Right forelimb (tissue), 1 donor: ENCODE results near the gene RILPL2.
"Not testable (repeated sequence)": the region's sequence is repeated elsewhere in the genome, so short reads cannot be mapped to it uniquely, and the experiment has no call there.

Experiments
- DNase-seq: peaks from one replicate; pipeline ENCODE4 v3.0.0-alpha.2; 2018

The RILPL2 gene

DNA sequence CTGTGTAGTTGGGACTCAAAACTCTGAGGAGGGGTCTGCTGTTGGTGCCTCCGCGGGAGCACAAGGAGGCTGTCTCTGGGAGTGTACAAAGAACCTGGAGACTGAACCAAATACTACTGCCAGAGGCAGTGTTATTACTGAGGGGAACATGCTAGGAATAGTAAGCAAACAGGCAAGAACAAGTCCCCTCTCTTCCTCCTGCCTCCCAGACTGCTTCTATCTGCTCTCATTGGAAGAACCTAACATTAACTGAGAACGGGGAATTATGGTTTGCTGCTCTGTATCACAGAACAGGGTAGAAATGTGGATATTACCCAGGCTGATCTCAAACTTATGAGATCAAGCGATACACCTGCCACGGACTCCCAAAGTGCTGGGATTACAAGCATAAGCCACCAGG lies 57.1 kb downstream of the RILPL2 start:
- no peak for DNase-seq

DNA sequence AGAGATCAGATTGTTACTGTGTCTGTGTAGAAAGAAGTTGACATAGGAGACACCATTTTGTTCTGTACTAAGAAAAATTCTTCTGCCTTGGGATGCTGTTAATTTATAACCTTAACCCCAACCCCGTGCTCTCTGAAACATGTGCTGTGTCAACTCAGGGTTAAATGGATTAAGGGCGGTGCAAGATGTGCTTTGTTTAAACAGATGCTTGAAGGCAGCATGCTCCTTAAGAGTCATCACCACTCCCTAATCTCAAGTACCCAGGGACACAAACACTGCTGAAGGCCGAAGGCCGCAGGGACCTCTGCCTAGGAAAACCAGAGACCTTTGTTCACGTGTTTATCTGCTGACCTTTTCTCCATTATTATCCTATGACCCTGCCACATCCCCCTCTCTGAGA lies 64.1 kb downstream of the RILPL2 start:
- not testable (repeated sequence) for DNase-seq

DNA sequence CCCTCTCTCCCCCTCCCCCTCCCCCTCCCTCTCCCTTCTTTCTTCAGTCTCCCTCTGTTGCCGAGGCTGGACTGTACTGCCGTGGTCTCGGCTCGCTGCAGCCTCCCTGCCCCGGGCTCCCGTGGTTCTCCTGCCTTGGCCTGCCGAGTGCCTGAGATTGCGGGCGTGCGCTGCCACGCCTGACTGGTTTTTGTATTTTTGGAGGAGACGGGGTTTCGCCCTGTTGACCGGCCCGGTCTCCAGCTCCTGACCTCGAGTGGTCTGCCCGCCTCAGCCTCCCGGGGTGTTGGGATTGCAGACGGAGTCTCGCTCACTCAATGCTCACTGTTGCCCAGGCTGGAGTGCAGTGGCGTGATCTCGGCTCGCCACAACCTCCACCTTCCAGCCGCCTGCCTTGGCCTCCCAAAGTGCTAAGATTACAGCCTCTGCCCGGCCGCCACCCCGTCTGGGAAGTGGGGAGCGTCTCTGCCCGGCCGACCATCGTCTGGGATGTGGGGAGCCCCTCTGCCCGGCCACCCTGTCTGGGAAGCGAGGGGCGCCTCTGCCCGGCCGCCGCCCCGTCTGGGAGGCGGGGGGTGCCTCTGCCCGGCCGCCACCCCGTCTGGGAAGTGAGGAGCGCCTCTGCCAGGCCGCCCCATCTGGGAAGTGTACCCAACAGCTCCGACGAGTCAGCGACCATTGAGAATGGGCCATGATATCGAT lies 64.7 kb downstream of the RILPL2 start:
- DNase-seq, result not testable (repeated sequence)

DNA sequence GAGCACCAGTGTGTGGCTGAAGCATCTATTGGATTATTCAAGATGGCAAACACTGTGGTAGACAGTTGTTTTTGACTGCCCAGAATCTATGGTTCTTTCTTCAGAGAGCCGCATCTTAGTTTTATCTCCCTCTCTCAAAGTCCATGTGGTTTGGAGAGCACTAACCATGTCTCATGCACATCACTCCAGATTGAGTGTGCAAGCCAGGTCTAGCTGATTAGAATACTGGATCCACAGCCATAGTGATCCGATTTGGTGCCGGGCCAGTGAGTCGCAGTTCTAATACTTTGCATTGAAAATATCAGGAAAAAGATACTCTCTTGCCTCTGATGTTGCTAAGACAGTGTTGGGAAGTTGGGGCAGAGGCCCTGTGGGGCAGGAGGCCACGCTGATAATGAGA lies 67.3 kb downstream of the RILPL2 start:
- no peak for DNase-seq

DNA sequence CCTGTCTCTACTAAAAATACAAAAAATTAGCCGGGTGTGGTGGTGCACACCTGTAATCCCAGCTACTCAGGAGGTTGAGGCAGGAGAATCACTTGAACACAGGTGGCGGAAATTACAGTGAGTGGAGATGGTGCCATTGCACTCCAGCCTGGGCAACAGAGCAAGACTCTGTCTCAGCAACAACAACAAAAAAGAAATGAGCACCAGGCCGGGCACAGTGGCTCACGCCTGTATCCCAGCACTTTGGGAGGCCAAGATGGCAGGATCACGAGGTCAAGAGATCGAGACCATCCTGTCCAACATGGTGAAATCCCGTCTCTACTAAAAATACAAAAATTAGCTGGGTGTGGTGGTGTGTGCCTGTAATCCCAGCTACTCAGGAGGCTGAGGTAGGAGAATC lies 68.1 kb downstream of the RILPL2 start:
- not testable (repeated sequence) for DNase-seq

DNA sequence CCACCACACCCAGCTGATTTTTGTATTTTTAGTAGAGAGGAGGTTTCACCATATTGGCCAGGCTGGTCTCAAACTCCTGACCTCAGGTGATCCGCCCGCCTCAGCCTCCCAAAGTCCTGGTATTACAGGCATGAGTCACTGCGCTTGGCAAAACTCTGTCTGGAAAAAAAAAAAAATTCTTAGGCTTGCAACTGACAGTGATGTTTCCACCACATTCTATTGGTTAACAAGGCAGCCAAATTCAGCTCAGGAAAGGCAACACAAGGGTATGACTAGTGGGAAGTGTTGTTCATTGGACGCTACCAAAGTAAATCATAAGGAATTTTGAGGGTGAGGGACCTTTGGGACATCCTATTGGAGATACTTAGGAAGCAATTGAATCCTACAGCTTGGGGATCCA lies 69.0 kb downstream of the RILPL2 start:
- DNase-seq, result no peak
